HCT116 (cell line): ENCODE data around the gene ERMAP. TPM values are rescaled to one million over a fixed set of nuclear protein-coding genes. Genes with fewer than 3 reads are reported as not detected.

Source experiments
- ATAC-seq: fragments of 200-7000 bp; cut with Tn5 transposase; 2 replicates; pipeline ENCODE4 v1.9.1; 2020; ENCODE audit warnings: mild to moderate bottlenecking, moderate library complexity
- BruUV-seq: library from RNA; stranded (reverse); fragments of 400-500 nt; replicated peaks from 2 replicates; lab custom pipeline; 2021; lab: Mats Ljungman, UMichigan
- CTCF ChIA-PET: fragments of 300-600 bp; sonication (Branson Sonifier 250); formaldehyde crosslinking; loops from one replicate; lab custom pipeline; 2021; ENCODE audit warnings: antibody characterized with exemption; lab: Charles Lee
- POLR2A ChIA-PET: fragments of 300-600, 350-600 bp; sonication (Branson Sonifier 250); formaldehyde crosslinking; loops from one replicate; lab custom pipeline; 2021; ENCODE audit warnings: antibody characterized with exemption; lab: Charles Lee
- RAD21 ChIA-PET, 2 experiments: fragments of 300-600 bp; sonication (Branson Sonifier 250); formaldehyde crosslinking; loops; one replicate each; lab custom pipeline; 2023; ENCODE audit warnings: low total read pairs in 2 of 2; ENCODE audit not compliant: uncharacterized antibody in 2 of 2, unreplicated experiment in 2 of 2, low non-redundant PET in 1 of 2; lab: Charles Lee
- DNase-seq: peaks from one replicate; pipeline ENCODE4 v3.0.0-alpha.2; 2010; ENCODE audit warnings: low read depth, low spot score
- H2AFZ ChIP-seq: fragments of 200-600 bp; shearing (Covaris generic), sonication (generic); 2 replicates; pipeline ENCODE4 v1.6.1; 2017; ENCODE audit warnings: low read depth, mixed run types, mixed read lengths, antibody characterized with exemption, low read length; ENCODE audit not compliant: poor library complexity, severe bottlenecking
- H3K27ac ChIP-seq: 2 replicates; pipeline ENCODE4 v1.5.1; 2012; ENCODE audit warnings: low read depth, low read length
- H3K27me3 ChIP-seq: fragments of 200-600 bp; sonication (generic); 2 replicates; pipeline ENCODE4 v1.6.1; 2016; ENCODE audit warnings: mixed run types, low read length, mixed read lengths; ENCODE audit not compliant: insufficient read depth
- H3K36me3 ChIP-seq, 2 experiments: fragments of 200-500 bp in 1 of 2; fragments of 200-600 bp in 1 of 2; sonication (Bioruptor generic) in 1 of 2; sonication (generic) in 1 of 2; 2 replicates each; pipeline versions ENCODE4 v1.5.1 to v1.6.1; 2014 to 2016; ENCODE audit warnings: low read length in 2 of 2, inconsistent platforms in 1 of 2, mixed read lengths in 1 of 2, mixed run types in 1 of 2; ENCODE audit not compliant: insufficient read depth in 2 of 2, control insufficient read depth in 1 of 2
- H3K4me1 ChIP-seq, 2 experiments: fragments of 200-600 bp in 1 of 2; sonication (generic) in 1 of 2; 2 replicates each; pipeline versions ENCODE4 v1.5.1 to v1.6.1; 2012 to 2017; ENCODE audit warnings: low read length in 2 of 2, inconsistent platforms in 1 of 2, mild to moderate bottlenecking in 1 of 2, mixed read lengths in 1 of 2, mixed run types in 1 of 2, moderate library complexity in 1 of 2; ENCODE audit not compliant: insufficient read depth in 2 of 2, control insufficient read depth in 1 of 2
- H3K4me2 ChIP-seq: fragments of 200-600 bp; sonication (generic); 2 replicates; pipeline ENCODE4 v1.6.1; 2017; ENCODE audit warnings: mixed run types, low read length, mixed read lengths
- H3K4me3 ChIP-seq, 2 experiments: fragments of 200-600 bp in 1 of 2; sonication (generic) in 1 of 2; replicated peaks in 1 of 2; 2 replicates each; pipeline ENCODE4 v1.5.1; 2011 to 2016; ENCODE audit warnings: low read length in 2 of 2, control low read depth in 1 of 2, low read depth in 1 of 2, mild to moderate bottlenecking in 1 of 2, mixed read lengths in 1 of 2, mixed run types in 1 of 2
- H3K79me2 ChIP-seq: fragments of 200-600 bp; sonication (generic); 2 replicates; pipeline ENCODE4 v1.6.1; 2017; ENCODE audit warnings: mild to moderate bottlenecking, mixed run types, low read length, moderate library complexity, mixed read lengths; ENCODE audit not compliant: insufficient read depth
- H3K9ac ChIP-seq: fragments of 200-600 bp; sonication (generic); 2 replicates; pipeline ENCODE4 v1.6.1; 2016; ENCODE audit warnings: low read length, mixed read lengths
- H3K9me2 ChIP-seq: fragments of 200-600 bp; sonication (generic), shearing (Covaris generic); 2 replicates; pipeline ENCODE4 v1.6.1; 2017; ENCODE audit warnings: mixed run types, mild to moderate bottlenecking, moderate library complexity; ENCODE audit not compliant: insufficient read depth
- H3K9me3 ChIP-seq, 2 experiments: fragments of 200-500 bp in 1 of 2; fragments of 200-600 bp in 1 of 2; sonication (Bioruptor generic) in 1 of 2; sonication (generic) in 1 of 2; 2 replicates each; pipeline ENCODE4 v1.6.1; 2014 to 2017; ENCODE audit warnings: low read length in 2 of 2, mixed read lengths in 2 of 2, inconsistent platforms in 1 of 2, low read depth in 1 of 2, mild to moderate bottlenecking in 1 of 2, mixed run types in 1 of 2, moderate library complexity in 1 of 2; ENCODE audit not compliant: control insufficient read depth in 1 of 2, insufficient read depth in 1 of 2
- H4K20me1 ChIP-seq: fragments of 200-600 bp; sonication (generic), shearing (Covaris generic); 2 replicates; pipeline ENCODE4 v1.6.1; 2017; ENCODE audit warnings: mixed run types, mild to moderate bottlenecking, moderate library complexity; ENCODE audit not compliant: insufficient read depth
- CEBPB ChIP-seq: IDR thresholded peaks from 2 replicates; pipeline ENCODE4 v1.6.1; 2012; ENCODE audit warnings: low read depth
- EGR1 ChIP-seq: IDR thresholded peaks from 2 replicates; pipeline ENCODE4 v1.6.1; 2012; ENCODE audit warnings: low read depth
- ELF1 ChIP-seq: IDR thresholded peaks from 2 replicates; pipeline ENCODE4 v1.6.1; 2012; ENCODE audit warnings: low read depth, borderline replicate concordance
- EZH2 ChIP-seq: fragments of 200-600 bp; sonication (generic); IDR thresholded peaks from 2 replicates; pipeline ENCODE4 v1.6.1; 2017; ENCODE audit warnings: antibody characterized with exemption, mixed run types
- JUND ChIP-seq: IDR thresholded peaks from 2 replicates; pipeline ENCODE4 v1.6.1; 2012
- MAX ChIP-seq: IDR thresholded peaks from 2 replicates; pipeline ENCODE4 v1.6.1; 2012
- POLR2A ChIP-seq: IDR thresholded peaks from 2 replicates; pipeline ENCODE4 v1.7.0; 2011; ENCODE audit warnings: borderline replicate concordance; ENCODE audit not compliant: insufficient read depth, insufficient read length; ENCODE audit errors: extremely low read depth
- POLR2AphosphoS5 ChIP-seq: IDR thresholded peaks from 2 replicates; pipeline ENCODE4 v1.6.1; 2011; ENCODE audit warnings: mild to moderate bottlenecking, low read depth, low read length, moderate library complexity
- REST ChIP-seq: IDR thresholded peaks from 2 replicates; pipeline ENCODE4 v1.6.1; 2012; ENCODE audit warnings: low read depth
- ZBTB33 ChIP-seq: IDR thresholded peaks from 2 replicates; pipeline ENCODE4 v1.6.1; 2011; ENCODE audit warnings: mild to moderate bottlenecking, low read length, moderate library complexity; ENCODE audit not compliant: insufficient replicate concordance; ENCODE audit errors: extremely low read depth
- intact Hi-C: fragments of 100-400 bp; cut with micrococcal nuclease; formaldehyde crosslinking; loops from 2 replicates; pipeline ENCODE4 v1.10.0; 2022
- total RNA-seq: library from RNA; stranded (reverse); gene quantifications from one replicate; pipeline ENCODE4 v1.2.1, GENCODE V29; 2021; ENCODE audit not compliant: unreplicated experiment

The ERMAP gene
- total RNA-seq, 1 experiment from 2014 or later: 5.4 TPM

- Histone ChIP-seq H2AFZ (no peak overlapping the region), H3K9ac (no peak overlapping the region), H3K4me1 (no peaks in the 10 kb centered on the region), H3K9me2 (no peaks in the 10 kb centered on the region), H3K36me3 (peaks cover 13 to 19% of the 10 kb centered on the region in 2 experiments; a peak in 3 of 4 replicates), H4K20me1 (no peaks in the 10 kb centered on the region), H3K9me3 (no peaks in the 10 kb centered on the region), H3K4me2 (no peak overlapping the region), H3K79me2 (no peaks in the 10 kb centered on the region), H3K27me3 (no peaks in the 10 kb centered on the region), H3K27ac (no peak overlapping the region), H3K4me3 (no peak overlapping the region)
- no peak for DNase-seq
- intact Hi-C loops: no loop called here
- RAD21 ChIA-PET: interaction anchor here in 1 of 2 experiments (3.1 kb wide), 1 partner anchor 297 kb away, joined by 14 read pairs; no protein-coding TSS in a partner anchor
- no TSS peak for BruUV-seq
- no peak for ATAC-seq
- CTCF ChIA-PET: interaction anchor here (1.0 to 7.1 kb wide), 2 partner anchors 137 to 297 kb away, joined by 3 to 96 read pairs; no protein-coding TSS in a partner anchor
- TF ChIP-seq EZH2 (no peak), POLR2AphosphoS5 (no peak), MAX (no peak), JUND (no peak), CEBPB (no peak), POLR2A (no peak), REST (no peak), EGR1 (no peak), ZBTB33 (no peak), ELF1 (no peak)
- TF ChIP-seq, all 23 proteins: peak for 0
- POLR2A ChIA-PET: no interaction called here
Measured at GRCh38 chr1:42776502-42776901, 40.4 kb upstream of the ERMAP start.
